ENCODE data around the gene ATP5PB. TPM values are rescaled to one million over a fixed set of nuclear protein-coding genes. Genes with fewer than 3 reads are reported as not detected.

Gene ATP5PB
- total and polyA plus RNA-seq, 3 experiments from 2014 or later = 351 to 455 (median 360) TPM

- peaks cover 0 to 11% (median 4%) of the 10 kb centered on the region in 3 donors for H3K36me3 Mint-ChIP-seq
- H3K9me3 Mint-ChIP-seq = no peaks in the 10 kb centered on the region
- H3K27ac Mint-ChIP-seq = no peak overlapping the region
- no peak for DNase-seq
- peak overlapping the region; percentile 55 for H3K4me3 ChIP-seq (ENCODE audit: low read length)
- H3K4me1 Mint-ChIP-seq = peaks cover 17 to 31% (median 25%) of the 10 kb centered on the region in 3 donors
- H3K27me3 Mint-ChIP-seq = no peaks in the 10 kb centered on the region
- ChIA-PET CTCF (interaction anchor here (1.6 to 3.4 kb wide), 3 partner anchors 11 to 178 kb away, joined by 3 to 20 read pairs (median 11); no protein-coding TSS in a partner anchor), POLR2A (interaction anchor here (0.5 to 0.7 kb wide), 2 partner anchors 20 to 213 kb away, joined by 3 read pairs; no protein-coding TSS in a partner anchor)
- no peak overlapping the region for H3K4me3 Mint-ChIP-seq
- H3K9me3 ChIP-seq (ENCODE audit: low read length) = no peaks in the 10 kb centered on the region
- H3K27ac ChIP-seq (ENCODE audit: low read depth, low read length) = peak overlapping the region; percentile 40
- H3K36me3 ChIP-seq (ENCODE audit: insufficient read depth, low read length) = no peaks in the 10 kb centered on the region
- H3K4me1 ChIP-seq (ENCODE audit: insufficient read depth, low read length) = peaks cover 56% of the 10 kb centered on the region
- H3K27me3 ChIP-seq (ENCODE audit: insufficient read depth, low read length, poor library complexity, severe bottlenecking) = no peaks in the 10 kb centered on the region
These were observed 21.3 kb downstream of the ATP5PB start for GRCh38 chr1:111470596-111470995.

DNA sequence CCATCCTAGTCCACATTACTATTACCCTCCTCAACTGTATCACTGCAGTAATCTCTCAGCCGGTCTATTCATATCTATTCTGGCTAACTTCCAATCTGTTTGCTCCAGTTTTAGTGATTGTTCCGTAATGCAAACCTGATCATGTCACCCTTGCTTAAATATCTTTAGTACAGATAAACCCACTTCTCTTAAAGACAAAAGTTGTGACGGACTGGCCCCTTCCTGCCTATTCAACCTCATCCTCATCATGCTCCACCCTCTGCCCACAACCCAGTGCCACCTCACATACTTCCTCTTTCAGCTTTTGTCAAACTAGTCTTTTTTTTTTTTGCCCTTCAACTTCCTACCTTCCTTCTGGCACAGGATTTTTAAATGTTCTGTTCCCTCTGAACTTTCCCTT, 21.7 kb downstream of the ATP5PB start:
- peaks cover 60% of the 10 kb centered on the region for H3K4me1 ChIP-seq (ENCODE audit: insufficient read depth, low read length)
- H3K9me3 Mint-ChIP-seq = no peaks in the 10 kb centered on the region
- peaks cover 22 to 35% (median 29%) of the 10 kb centered on the region in 3 donors for H3K4me1 Mint-ChIP-seq
- DNase-seq = peak; percentile 47 to 84 (median 82)
- no peak overlapping the region for H3K4me3 Mint-ChIP-seq
- H3K27ac Mint-ChIP-seq = no peak overlapping the region
- H3K4me3 ChIP-seq (ENCODE audit: low read length) = peak overlapping the region; percentile 55
- H3K27ac ChIP-seq (ENCODE audit: low read depth, low read length) = peak overlapping the region; percentile 40
- POLR2A ChIA-PET = interaction anchor here (0.5 to 0.7 kb wide), 4 partner anchors 20 to 212 kb away, joined by 3 to 7 read pairs (median 4); no protein-coding TSS in a partner anchor
- no peaks in the 10 kb centered on the region for H3K27me3 ChIP-seq (ENCODE audit: insufficient read depth, low read length, poor library complexity, severe bottlenecking)
- CTCF ChIA-PET = interaction anchor here (0.6 to 3.4 kb wide), 5 partner anchors 11 to 178 kb away, joined by 3 to 20 read pairs (median 3); partner anchors contain the start of genes ATP5PB and WDR77
- no peaks in the 10 kb centered on the region for H3K9me3 ChIP-seq (ENCODE audit: low read length)
- no peaks in the 10 kb centered on the region for H3K36me3 ChIP-seq (ENCODE audit: insufficient read depth, low read length)
- H3K36me3 Mint-ChIP-seq = peaks cover 0 to 9% (median 4%) of the 10 kb centered on the region in 3 donors
- H3K27me3 Mint-ChIP-seq = no peaks in the 10 kb centered on the region

- Histone ChIP-seq H3K9me3 (ENCODE audit: low read length) (no peaks in the 10 kb centered on the region), H3K4me3 (ENCODE audit: low read length) (peak overlapping the region; percentile 55), H3K4me1 (ENCODE audit: insufficient read depth, low read length) (peaks cover 65% of the 10 kb centered on the region), H3K27me3 (ENCODE audit: insufficient read depth, low read length, poor library complexity, severe bottlenecking) (no peaks in the 10 kb centered on the region), H3K36me3 (ENCODE audit: insufficient read depth, low read length) (no peaks in the 10 kb centered on the region), H3K27ac (ENCODE audit: low read depth, low read length) (peak overlapping the region; percentile 40)
- no peak overlapping the region for H3K27ac Mint-ChIP-seq
- no peaks in the 10 kb centered on the region for H3K27me3 Mint-ChIP-seq
- no peak for DNase-seq
- no peaks in the 10 kb centered on the region for H3K9me3 Mint-ChIP-seq
- POLR2A ChIA-PET = interaction anchor here (0.7 kb wide), 2 partner anchors 28 to 37 kb away, joined by 4 to 7 read pairs; no protein-coding TSS in a partner anchor
- no peak overlapping the region for H3K4me3 Mint-ChIP-seq
- CTCF ChIA-PET = interaction anchor here (0.6 to 3.4 kb wide), 6 partner anchors 10 to 177 kb away, joined by 3 to 20 read pairs (median 3); partner anchors contain the start of genes ATP5PB and WDR77
- peaks cover 0 to 9% (median 4%) of the 10 kb centered on the region in 3 donors for H3K36me3 Mint-ChIP-seq
- peaks cover 27 to 40% (median 34%) of the 10 kb centered on the region in 3 donors for H3K4me1 Mint-ChIP-seq
These were observed 22.3 kb downstream of the ATP5PB start for GRCh38 chr1:111471538-111471937.

DNA sequence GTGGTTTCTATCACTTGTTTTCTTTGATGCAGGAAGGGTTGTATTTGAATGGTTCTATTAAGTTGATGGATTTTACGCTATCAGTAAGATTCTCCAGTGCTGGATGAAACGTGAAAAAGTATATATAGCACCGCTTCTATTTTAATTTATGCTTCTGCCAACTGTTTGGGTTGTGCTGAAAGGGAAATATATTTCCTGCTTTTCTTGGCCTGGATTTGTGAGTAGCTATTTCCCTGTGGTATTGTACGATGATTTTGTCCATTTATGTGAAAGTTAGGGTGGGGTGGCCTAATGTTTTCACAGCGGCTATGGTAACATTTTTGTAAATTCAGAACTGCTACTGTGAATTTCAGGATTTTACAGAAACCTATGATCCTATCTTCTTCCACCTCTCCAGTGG, 24.8 kb downstream of the ATP5PB start:
- no peak for DNase-seq

GRCh38 chr1:111474521-111474920, 25.3 kb downstream of the ATP5PB start:
- Mint-ChIP-seq H3K36me3 (peaks cover 6 to 11% (median 6%) of the 10 kb centered on the region in 3 donors), H3K4me1 (peaks cover 52 to 59% (median 58%) of the 10 kb centered on the region in 3 donors), H3K4me3 (peak overlapping the region; percentile 15 to 80 (median 74)), H3K27ac (peak overlapping the region in 7 of 8 donors; percentile 17 to 91 (median 86)), H3K9me3 (no peaks in the 10 kb centered on the region), H3K27me3 (no peaks in the 10 kb centered on the region)
- H3K27me3 ChIP-seq (ENCODE audit: insufficient read depth, low read length, poor library complexity, severe bottlenecking) = no peaks in the 10 kb centered on the region
- H3K4me3 ChIP-seq (ENCODE audit: low read length) = peak overlapping the region; percentile 61
- CTCF ChIA-PET = interaction anchor here (3.2 to 5.9 kb wide), 2 partner anchors 26 to 33 kb away, joined by 10 to 33 read pairs; partner anchors contain the start of genes ATP5PB and WDR77
- no peaks in the 10 kb centered on the region for H3K9me3 ChIP-seq (ENCODE audit: low read length)
- no peak for DNase-seq
- peak overlapping the region; percentile 26 for H3K27ac ChIP-seq (ENCODE audit: low read depth, low read length)
- peaks cover 8% of the 10 kb centered on the region for H3K36me3 ChIP-seq (ENCODE audit: insufficient read depth, low read length)
- POLR2A ChIA-PET = interaction anchor here (0.6 kb wide), 1 partner anchor 180 kb away, joined by 3 read pairs; no protein-coding TSS in a partner anchor
- H3K4me1 ChIP-seq (ENCODE audit: insufficient read depth, low read length) = peaks cover 79% of the 10 kb centered on the region

More for the DNA sequence above, 24.8 kb downstream of the ATP5PB start:
- CTCF ChIA-PET = interaction anchor here (3.2 to 5.9 kb wide), 2 partner anchors 26 to 33 kb away, joined by 10 to 33 read pairs; partner anchors contain the start of genes ATP5PB and WDR77
- Mint-ChIP-seq H3K27me3 (no peaks in the 10 kb centered on the region), H3K36me3 (peaks cover 6 to 11% (median 6%) of the 10 kb centered on the region in 3 donors), H3K4me1 (peaks cover 52 to 58% (median 58%) of the 10 kb centered on the region in 3 donors), H3K27ac (peak overlapping the region; percentile 76 to 91 (median 86)), H3K4me3 (peak overlapping the region; percentile 66 to 84 (median 75)), H3K9me3 (no peaks in the 10 kb centered on the region)
- H3K27ac ChIP-seq (ENCODE audit: low read depth, low read length) = peak overlapping the region; percentile 26
- H3K9me3 ChIP-seq (ENCODE audit: low read length) = no peaks in the 10 kb centered on the region
- peaks cover 83% of the 10 kb centered on the region for H3K4me1 ChIP-seq (ENCODE audit: insufficient read depth, low read length)
- H3K36me3 ChIP-seq (ENCODE audit: insufficient read depth, low read length) = peaks cover 8% of the 10 kb centered on the region
- H3K4me3 ChIP-seq (ENCODE audit: low read length) = peak overlapping the region; percentile 61
- POLR2A ChIA-PET = no interaction called here
- H3K27me3 ChIP-seq (ENCODE audit: insufficient read depth, low read length, poor library complexity, severe bottlenecking) = no peaks in the 10 kb centered on the region

DNA sequence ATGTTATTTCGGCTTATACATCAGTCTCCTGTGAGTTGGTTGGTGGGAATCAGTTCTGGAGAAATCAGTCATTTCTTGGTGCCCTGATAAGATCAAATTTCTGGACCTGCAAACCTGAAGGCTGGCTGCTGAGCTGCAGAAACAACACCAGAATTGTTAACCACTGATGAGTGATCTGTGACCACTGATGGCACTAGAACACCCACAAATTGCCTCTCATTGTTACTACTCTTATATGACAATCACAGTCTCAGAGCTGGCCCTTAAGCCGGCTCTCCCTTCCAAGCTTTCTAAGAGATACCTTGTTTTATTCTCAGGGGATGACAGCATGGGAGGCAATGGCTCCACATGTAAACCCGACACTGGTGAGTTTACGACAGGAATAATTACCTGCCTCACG, 26.4 kb downstream of the ATP5PB start:
- peaks cover 8% of the 10 kb centered on the region for H3K36me3 ChIP-seq (ENCODE audit: insufficient read depth, low read length)
- no peaks in the 10 kb centered on the region for H3K9me3 ChIP-seq (ENCODE audit: low read length)
- Mint-ChIP-seq H3K36me3 (peaks cover 6 to 11% (median 6%) of the 10 kb centered on the region in 3 donors), H3K9me3 (no peaks in the 10 kb centered on the region), H3K27ac (peak overlapping the region; percentile 72 to 96 (median 90)), H3K27me3 (no peaks in the 10 kb centered on the region), H3K4me1 (peaks cover 58 to 61% (median 60%) of the 10 kb centered on the region in 3 donors), H3K4me3 (peak overlapping the region; percentile 66 to 80 (median 75))
- no peak overlapping the region for H3K27ac ChIP-seq (ENCODE audit: low read depth, low read length)
- POLR2A ChIA-PET = interaction anchor here (0.7 kb wide), 1 partner anchor 19 kb away, joined by 3 read pairs; no protein-coding TSS in a partner anchor
- H3K27me3 ChIP-seq (ENCODE audit: insufficient read depth, low read length, poor library complexity, severe bottlenecking) = no peaks in the 10 kb centered on the region
- peak in 1 of 5 donors; percentile 21 for DNase-seq
- H3K4me3 ChIP-seq (ENCODE audit: low read length) = peak overlapping the region; percentile 61
- CTCF ChIA-PET = interaction anchor here (1.6 to 5.9 kb wide), 5 partner anchors 13 to 253 kb away, joined by 3 to 33 read pairs (median 10); partner anchors contain the start of genes ATP5PB and WDR77
- H3K4me1 ChIP-seq (ENCODE audit: insufficient read depth, low read length) = peaks cover 68% of the 10 kb centered on the region

- H3K36me3 ChIP-seq (ENCODE audit: insufficient read depth, low read length) = peaks cover 8% of the 10 kb centered on the region
- H3K27ac Mint-ChIP-seq = peak overlapping the region; percentile 80 to 96 (median 90)
- peak overlapping the region; percentile 61 for H3K4me3 ChIP-seq (ENCODE audit: low read length)
- H3K27me3 Mint-ChIP-seq = no peaks in the 10 kb centered on the region
- peaks cover 6 to 11% (median 6%) of the 10 kb centered on the region in 3 donors for H3K36me3 Mint-ChIP-seq
- H3K4me3 Mint-ChIP-seq = peak overlapping the region; percentile 66 to 80 (median 75)
- H3K4me1 Mint-ChIP-seq = peaks cover 59 to 61% (median 60%) of the 10 kb centered on the region in 3 donors
- H3K27me3 ChIP-seq (ENCODE audit: insufficient read depth, low read length, poor library complexity, severe bottlenecking) = no peaks in the 10 kb centered on the region
- H3K9me3 Mint-ChIP-seq = no peaks in the 10 kb centered on the region
- DNase-seq = no peak
- ChIA-PET CTCF (interaction anchor here (1.2 to 5.9 kb wide), 7 partner anchors 10 to 253 kb away, joined by 3 to 33 read pairs (median 3); partner anchors contain the start of genes ATP5PB and WDR77), POLR2A (interaction anchor here (0.7 to 0.8 kb wide), 2 partner anchors 20 to 28 kb away, joined by 3 to 4 read pairs; partner anchors contain the start of genes ATP5PB and WDR77)
- no peak overlapping the region for H3K27ac ChIP-seq (ENCODE audit: low read depth, low read length)
- no peaks in the 10 kb centered on the region for H3K9me3 ChIP-seq (ENCODE audit: low read length)
- H3K4me1 ChIP-seq (ENCODE audit: insufficient read depth, low read length) = peaks cover 64% of the 10 kb centered on the region
These were observed 26.9 kb downstream of the ATP5PB start for GRCh38 chr1:111476214-111476613.
